ENCODE results near the gene UBL4A.

UBL4A gene

GRCh38 chrX:154466036-154466435 is 20.4 kb downstream of the UBL4A start:
- H3K27me3 ChIP-seq (ENCODE audit: insufficient read depth, low read length, poor library complexity) = no peaks in the 10 kb centered on the region
- no peak overlapping the region for H3K4me2 ChIP-seq (ENCODE audit: insufficient read depth, low read length)
- no peak overlapping the region for H2AFZ ChIP-seq (ENCODE audit: low read depth, low read length)
- no peak overlapping the region for H3K27ac ChIP-seq (ENCODE audit: low read length)
- H3K79me2 ChIP-seq (ENCODE audit: insufficient read depth, low read length) = no peaks in the 10 kb centered on the region
- H3K9me3 ChIP-seq (ENCODE audit: insufficient read depth, low read length, severe bottlenecking) = no peaks in the 10 kb centered on the region
- DNase-seq = no peak
- H3K4me3 ChIP-seq (ENCODE audit: low read depth in 1 of 2, low read length in 2 of 2) = no peak overlapping the region
- ATAC-seq (ENCODE audit: insufficient read depth, low read depth) = no peak
- H3K4me1 ChIP-seq (ENCODE audit: insufficient read depth, low read length) = no peaks in the 10 kb centered on the region; the same call in none of the 2 replicates
- TF ChIP-seq EZH2 (IDR thresholded peaks at IDR 0.05; ENCODE audit: borderline replicate concordance, low read depth, low read length, severe bottlenecking) (no peak), CTCF (IDR thresholded peaks at IDR 0.05; ENCODE audit: borderline replicate concordance, extremely low read depth, low read length, poor library complexity, severe bottlenecking) (no peak)
- no peaks in the 10 kb centered on the region for H4K20me1 ChIP-seq (ENCODE audit: insufficient read depth, low read length)
- peaks cover 70% of the 10 kb centered on the region for H3K36me3 ChIP-seq (ENCODE audit: insufficient read depth, low read length)
- no peak overlapping the region for H3K9ac ChIP-seq (ENCODE audit: low read depth, low read length)

GRCh38 chrX:154465601-154466000 is 20.8 kb downstream of the UBL4A start:
- Histone ChIP-seq H3K4me3 (ENCODE audit: low read depth in 1 of 2, low read length in 2 of 2) (no peak overlapping the region), H4K20me1 (ENCODE audit: insufficient read depth, low read length) (no peaks in the 10 kb centered on the region), H3K4me2 (ENCODE audit: insufficient read depth, low read length) (no peak overlapping the region), H2AFZ (ENCODE audit: low read depth, low read length) (no peak overlapping the region), H3K27me3 (ENCODE audit: insufficient read depth, low read length, poor library complexity) (no peaks in the 10 kb centered on the region), H3K27ac (ENCODE audit: low read length) (no peak overlapping the region), H3K4me1 (ENCODE audit: insufficient read depth, low read length) (no peaks in the 10 kb centered on the region; the same call in none of the 2 replicates), H3K9me3 (ENCODE audit: insufficient read depth, low read length, severe bottlenecking) (no peaks in the 10 kb centered on the region), H3K36me3 (ENCODE audit: insufficient read depth, low read length) (peaks cover 70% of the 10 kb centered on the region), H3K9ac (ENCODE audit: low read depth, low read length) (no peak overlapping the region), H3K79me2 (ENCODE audit: insufficient read depth, low read length) (no peaks in the 10 kb centered on the region)
- ATAC-seq (ENCODE audit: insufficient read depth, low read depth) (no peak), DNase-seq (no peak)
- TF ChIP-seq CTCF (IDR thresholded peaks at IDR 0.05; ENCODE audit: borderline replicate concordance, extremely low read depth, low read length, poor library complexity, severe bottlenecking) (no peak), EZH2 (IDR thresholded peaks at IDR 0.05; ENCODE audit: borderline replicate concordance, low read depth, low read length, severe bottlenecking) (no peak)

DNA sequence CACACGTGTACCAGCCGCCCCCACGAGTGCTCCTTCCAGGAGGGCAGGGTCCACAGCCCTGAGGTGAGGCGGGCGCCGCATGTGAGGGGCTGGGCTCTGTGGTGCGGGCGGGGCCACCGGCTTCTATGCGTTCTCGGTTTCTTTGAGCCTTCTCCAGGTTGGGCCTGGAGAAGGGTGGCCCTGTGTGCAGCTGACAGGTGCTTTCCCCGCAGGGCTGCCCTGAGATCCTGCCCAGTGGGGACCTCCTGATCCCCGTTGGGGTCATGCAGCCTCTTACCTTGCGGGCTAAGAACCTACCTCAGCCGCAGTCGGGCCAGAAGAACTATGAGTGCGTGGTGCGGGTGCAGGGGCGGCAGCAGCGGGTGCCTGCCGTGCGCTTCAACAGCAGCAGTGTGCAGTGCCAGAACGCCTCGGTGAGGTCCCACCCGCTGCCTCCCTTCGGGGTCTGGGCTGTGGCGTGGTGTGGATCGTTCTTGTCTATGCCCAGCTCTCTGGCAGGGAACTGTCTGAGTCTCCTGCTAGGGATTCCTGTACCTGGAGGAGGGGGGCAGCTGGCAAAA is 21.5 kb downstream of the UBL4A start:
- H3K36me3 ChIP-seq (ENCODE audit: insufficient read depth, low read length) = peaks cover 68% of the 10 kb centered on the region
- peaks cover under 1% of the 10 kb centered on the region; the same call in 1 of the 2 replicates for H3K79me2 ChIP-seq (ENCODE audit: insufficient read depth, low read length)
- DNase-seq (no peak), ATAC-seq (ENCODE audit: insufficient read depth, low read depth) (no peak)
- H4K20me1 ChIP-seq (ENCODE audit: insufficient read depth, low read length) = 0 out of 2 replicates have a peak, but pooled peaks cover 5% of the 10 kb centered on the region
- H3K4me1 ChIP-seq (ENCODE audit: insufficient read depth, low read length) = peaks cover 5% of the 10 kb centered on the region
- no peak overlapping the region for H2AFZ ChIP-seq (ENCODE audit: low read depth, low read length)
- no peak for TF ChIP-seq CTCF (IDR thresholded peaks at IDR 0.05; ENCODE audit: borderline replicate concordance, extremely low read depth, low read length, poor library complexity, severe bottlenecking)
- no peak for TF ChIP-seq EZH2 (IDR thresholded peaks at IDR 0.05; ENCODE audit: borderline replicate concordance, low read depth, low read length, severe bottlenecking)
- H3K9ac ChIP-seq (ENCODE audit: low read depth, low read length) = no peak overlapping the region
- H3K9me3 ChIP-seq (ENCODE audit: insufficient read depth, low read length, severe bottlenecking) = no peaks in the 10 kb centered on the region
- H3K27me3 ChIP-seq (ENCODE audit: insufficient read depth, low read length, poor library complexity) = no peaks in the 10 kb centered on the region
- H3K4me2 ChIP-seq (ENCODE audit: insufficient read depth, low read length) = no peak overlapping the region
- no peak overlapping the region for H3K4me3 ChIP-seq (ENCODE audit: low read depth in 1 of 2, low read length in 2 of 2)
- no peak overlapping the region for H3K27ac ChIP-seq (ENCODE audit: low read length)
